A549 (cell line): Measurements from ENCODE around the gene DNAJB4.

Experiments used
- BHLHE40 ChIP-seq: IDR thresholded peaks from 2 replicates; pipeline ENCODE4 v1.6.1; 2012; ENCODE audit warnings: low read depth, low read length, inconsistent platforms
- KDM5A ChIP-seq: fragments of 200-600 bp; sonication (generic); IDR thresholded peaks from 2 replicates; pipeline ENCODE4 v1.6.1; 2016; ENCODE audit warnings: antibody characterized with exemption, mild to moderate bottlenecking
- MAFK ChIP-seq: fragments of 450-650 bp; IDR thresholded peaks from 2 replicates; pipeline ENCODE4 v1.6.1; 2014; ENCODE audit not compliant: partially characterized antibody
- MYC ChIP-seq: IDR thresholded peaks from 2 replicates; pipeline ENCODE4 v1.6.1; 2012; ENCODE audit warnings: mild to moderate bottlenecking, inconsistent platforms, low read length, improper control_type of control experiment, borderline replicate concordance
- NR3C1 ChIP-seq: fragments of >200 bp; sonication (Bioruptor Twin); formaldehyde crosslinking; IDR thresholded peaks from 3 replicates; pipeline ENCODE4 v1.6.1; 2017
- POLR2A ChIP-seq: IDR thresholded peaks from 2 replicates; pipeline ENCODE4 v1.6.1; 2012; ENCODE audit warnings: mild to moderate bottlenecking, low read length
- RAD21 ChIP-seq, 2 experiments: fragments of >200 bp in 1 of 2; sonication (Bioruptor Twin) in 1 of 2; formaldehyde crosslinking in 1 of 2; IDR thresholded peaks in 1 of 2; conservative IDR thresholded peaks in 1 of 2; 2 replicates in 1 of 2; 3 replicates in 1 of 2; pipeline ENCODE4 v1.6.1; 2012 to 2018; ENCODE audit warnings: inconsistent platforms in 1 of 2
- ZFP36 ChIP-seq: fragments of 450-650 bp; IDR thresholded peaks from 2 replicates; pipeline ENCODE4 v1.6.1; 2014; ENCODE audit warnings: borderline replicate concordance; ENCODE audit not compliant: partially characterized antibody
- TF ChIP-seq, protein P1 (sequence below): IDR thresholded peaks from 2 replicates; pipeline ENCODE4 v1.6.1; 2012
- TF ChIP-seq, protein P2 (sequence below): fragments of >200 bp; sonication (Bioruptor Twin); formaldehyde crosslinking; IDR thresholded peaks from 3 replicates; pipeline ENCODE4 v1.5.1; 2016

DNA sequence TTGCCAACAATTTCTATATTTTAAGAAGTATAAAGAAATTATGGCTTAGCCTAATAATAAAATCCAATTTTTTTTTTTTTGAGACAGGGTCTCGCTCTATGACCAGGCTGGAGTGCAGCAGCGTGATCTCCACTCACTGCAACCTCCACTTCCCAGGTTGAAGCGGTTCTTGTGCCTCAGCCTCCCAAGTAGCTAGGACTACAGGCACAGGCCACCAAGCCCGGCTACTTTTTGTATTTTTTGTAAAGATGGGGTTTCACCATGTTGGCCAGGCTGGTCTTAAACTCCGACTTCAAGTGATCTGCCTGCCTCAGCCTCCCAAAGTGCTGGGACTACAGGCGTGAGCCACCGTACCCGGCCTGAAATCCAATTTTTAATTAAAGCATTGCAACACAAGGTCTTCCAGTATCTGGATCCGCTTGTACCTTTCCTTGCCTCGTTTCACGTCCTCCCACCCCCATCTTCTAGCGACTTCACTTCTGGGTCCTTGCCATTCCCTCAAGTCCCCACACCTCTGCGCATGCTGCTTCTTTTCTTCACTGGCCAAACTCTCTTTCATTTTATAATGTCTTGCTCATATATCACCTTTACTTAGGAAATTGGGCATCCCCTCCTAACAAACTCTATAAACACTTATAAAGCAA, 28.2 kb upstream of the DNAJB4 start:
- TF ChIP-seq, protein P1, sequence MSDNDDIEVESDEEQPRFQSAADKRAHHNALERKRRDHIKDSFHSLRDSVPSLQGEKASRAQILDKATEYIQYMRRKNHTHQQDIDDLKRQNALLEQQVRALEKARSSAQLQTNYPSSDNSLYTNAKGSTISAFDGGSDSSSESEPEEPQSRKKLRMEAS, result no peak
- TF ChIP-seq RAD21 (conservative IDR thresholded peaks at IDR 0.05 in 1 of 2, IDR thresholded peaks at IDR 0.05 in 1 of 2), result no peak
- no peak for TF ChIP-seq KDM5A
- no peak for TF ChIP-seq BHLHE40
- TF ChIP-seq POLR2A, result no peak
- TF ChIP-seq ZFP36, result no peak
- no peak for TF ChIP-seq NR3C1
- TF ChIP-seq, protein P2, sequence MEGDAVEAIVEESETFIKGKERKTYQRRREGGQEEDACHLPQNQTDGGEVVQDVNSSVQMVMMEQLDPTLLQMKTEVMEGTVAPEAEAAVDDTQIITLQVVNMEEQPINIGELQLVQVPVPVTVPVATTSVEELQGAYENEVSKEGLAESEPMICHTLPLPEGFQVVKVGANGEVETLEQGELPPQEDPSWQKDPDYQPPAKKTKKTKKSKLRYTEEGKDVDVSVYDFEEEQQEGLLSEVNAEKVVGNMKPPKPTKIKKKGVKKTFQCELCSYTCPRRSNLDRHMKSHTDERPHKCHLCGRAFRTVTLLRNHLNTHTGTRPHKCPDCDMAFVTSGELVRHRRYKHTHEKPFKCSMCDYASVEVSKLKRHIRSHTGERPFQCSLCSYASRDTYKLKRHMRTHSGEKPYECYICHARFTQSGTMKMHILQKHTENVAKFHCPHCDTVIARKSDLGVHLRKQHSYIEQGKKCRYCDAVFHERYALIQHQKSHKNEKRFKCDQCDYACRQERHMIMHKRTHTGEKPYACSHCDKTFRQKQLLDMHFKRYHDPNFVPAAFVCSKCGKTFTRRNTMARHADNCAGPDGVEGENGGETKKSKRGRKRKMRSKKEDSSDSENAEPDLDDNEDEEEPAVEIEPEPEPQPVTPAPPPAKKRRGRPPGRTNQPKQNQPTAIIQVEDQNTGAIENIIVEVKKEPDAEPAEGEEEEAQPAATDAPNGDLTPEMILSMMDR, result no peak
- TF ChIP-seq MAFK, result no peak
- no peak for TF ChIP-seq MYC
